Fibroblast of pulmonary artery (primary cell): ENCODE data around the gene OOSP3.
"Not testable (repeated sequence)": the region's sequence is repeated elsewhere in the genome, so short reads cannot be mapped to it uniquely, and the experiment has no call there.

Experiments used
- DNase-seq: peaks from one replicate; pipeline ENCODE4 v3.0.0-alpha.2; 2010; ENCODE audit warnings: low read depth
- H3K4me3 ChIP-seq: replicated peaks from 2 replicates; pipeline ENCODE4 v1.5.1; 2011; ENCODE audit warnings: low read depth, mild to moderate bottlenecking, control low read depth, low read length, moderate library complexity
- TF ChIP-seq, protein P1 (sequence below): IDR thresholded peaks from 2 replicates; pipeline ENCODE4 v1.5.1; 2011; ENCODE audit warnings: mild to moderate bottlenecking, control low read depth, low read length, inconsistent platforms; ENCODE audit errors: missing control alignments

Gene OOSP3

DNA sequence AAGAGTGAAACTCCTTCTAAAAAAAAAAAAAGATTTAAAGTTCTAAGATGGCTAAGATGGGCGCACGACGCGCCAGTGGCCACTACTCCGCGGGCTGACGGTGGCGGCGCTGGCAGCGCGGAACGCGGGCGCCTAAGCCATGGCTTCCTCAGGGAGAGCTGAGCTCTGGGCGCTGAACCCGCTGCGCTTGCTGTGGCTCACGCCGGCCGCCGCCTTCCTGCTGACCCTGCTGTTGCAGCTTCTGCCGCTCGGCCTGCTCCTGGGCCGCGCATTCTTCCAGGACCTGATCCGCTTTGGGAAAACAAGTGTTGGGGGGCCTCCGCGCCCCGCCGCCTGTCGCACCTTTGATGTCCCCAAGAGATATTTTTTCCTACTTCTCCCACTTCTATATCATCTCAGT is 19.5 kb downstream of the OOSP3 start:
- TF ChIP-seq, protein P1, sequence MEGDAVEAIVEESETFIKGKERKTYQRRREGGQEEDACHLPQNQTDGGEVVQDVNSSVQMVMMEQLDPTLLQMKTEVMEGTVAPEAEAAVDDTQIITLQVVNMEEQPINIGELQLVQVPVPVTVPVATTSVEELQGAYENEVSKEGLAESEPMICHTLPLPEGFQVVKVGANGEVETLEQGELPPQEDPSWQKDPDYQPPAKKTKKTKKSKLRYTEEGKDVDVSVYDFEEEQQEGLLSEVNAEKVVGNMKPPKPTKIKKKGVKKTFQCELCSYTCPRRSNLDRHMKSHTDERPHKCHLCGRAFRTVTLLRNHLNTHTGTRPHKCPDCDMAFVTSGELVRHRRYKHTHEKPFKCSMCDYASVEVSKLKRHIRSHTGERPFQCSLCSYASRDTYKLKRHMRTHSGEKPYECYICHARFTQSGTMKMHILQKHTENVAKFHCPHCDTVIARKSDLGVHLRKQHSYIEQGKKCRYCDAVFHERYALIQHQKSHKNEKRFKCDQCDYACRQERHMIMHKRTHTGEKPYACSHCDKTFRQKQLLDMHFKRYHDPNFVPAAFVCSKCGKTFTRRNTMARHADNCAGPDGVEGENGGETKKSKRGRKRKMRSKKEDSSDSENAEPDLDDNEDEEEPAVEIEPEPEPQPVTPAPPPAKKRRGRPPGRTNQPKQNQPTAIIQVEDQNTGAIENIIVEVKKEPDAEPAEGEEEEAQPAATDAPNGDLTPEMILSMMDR: no peak
- H3K4me3 ChIP-seq: no peak overlapping the region
- no peak for DNase-seq

DNA sequence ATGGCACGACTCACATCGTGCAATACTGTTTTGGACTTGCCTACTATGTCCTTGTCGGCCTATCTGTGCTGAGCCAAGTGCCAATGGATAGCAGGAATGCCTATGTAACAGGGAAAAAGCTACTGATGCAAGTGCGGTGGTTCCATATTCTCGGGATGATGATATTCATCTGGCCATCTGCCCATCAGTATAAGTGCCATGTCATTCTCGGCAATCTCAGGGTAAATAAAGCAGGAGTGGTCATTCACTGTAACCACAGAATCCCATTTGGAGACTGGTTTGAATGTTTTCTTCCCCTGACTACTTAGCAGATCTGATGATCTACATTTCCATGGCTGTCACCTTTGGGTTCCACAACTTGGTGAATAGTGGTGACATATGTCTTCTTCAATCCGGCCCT is 20.1 kb downstream of the OOSP3 start:
- no peak overlapping the region for H3K4me3 ChIP-seq
- TF ChIP-seq, protein P1: no peak
- no peak for DNase-seq

DNA sequence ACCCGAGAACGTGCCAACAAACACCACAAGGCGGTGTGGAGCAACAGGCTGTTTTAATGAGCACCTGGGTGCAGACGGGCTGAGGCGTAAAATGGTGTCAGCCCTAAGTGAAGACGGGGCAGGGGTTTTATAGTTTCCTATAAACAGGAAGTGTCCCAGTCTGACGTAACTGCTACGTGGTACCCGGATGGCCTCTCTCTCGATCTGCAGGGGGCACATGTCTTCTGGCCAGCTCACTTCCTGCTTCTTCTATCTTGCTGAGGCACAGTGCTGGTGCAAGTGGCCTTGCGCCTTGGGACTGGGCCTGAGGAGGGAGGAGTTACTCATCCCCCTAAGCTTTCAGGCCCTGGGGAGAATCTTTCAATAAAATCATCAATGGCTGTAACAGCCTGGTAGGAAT is 20.9 kb downstream of the OOSP3 start:
- TF ChIP-seq, protein P1: no peak
- DNase-seq: peak; percentile 26
- no peak overlapping the region for H3K4me3 ChIP-seq

DNA sequence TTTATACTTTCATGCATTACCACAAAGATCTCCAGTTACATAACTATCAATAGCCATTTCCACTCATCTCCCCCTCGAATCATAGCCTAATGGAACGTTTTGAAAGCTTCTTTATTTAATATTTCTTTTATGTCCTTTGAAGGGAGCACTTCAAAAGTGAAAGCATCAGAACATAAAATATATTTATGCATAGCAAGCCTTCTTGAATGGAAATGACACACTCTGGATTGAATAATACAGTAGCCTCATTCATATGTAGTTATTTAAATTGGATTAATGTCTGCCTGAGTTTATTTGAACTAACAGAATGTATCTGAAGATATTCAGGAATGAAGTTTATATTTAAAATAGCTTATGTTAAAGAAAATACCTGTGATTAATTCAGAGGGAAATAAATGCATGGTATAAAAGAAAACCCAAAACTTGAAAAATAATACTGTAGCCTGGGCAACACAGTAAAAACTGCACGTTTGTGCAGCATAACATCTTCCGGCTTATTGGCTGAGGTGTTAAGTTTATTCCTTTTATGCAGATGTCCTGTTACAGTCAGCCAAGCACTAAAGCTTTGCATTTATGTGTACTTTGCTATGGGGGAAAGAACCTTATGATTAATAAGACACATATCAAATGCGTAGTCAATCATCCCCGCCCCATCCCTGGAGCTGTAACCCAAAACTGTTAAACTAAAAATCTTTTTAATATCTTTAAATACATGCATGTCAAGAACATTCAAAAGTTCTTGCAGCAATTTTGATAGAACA is 22.0 kb downstream of the OOSP3 start:
- no peak overlapping the region for H3K4me3 ChIP-seq
- TF ChIP-seq, protein P1: no peak
- DNase-seq: no peak

DNA sequence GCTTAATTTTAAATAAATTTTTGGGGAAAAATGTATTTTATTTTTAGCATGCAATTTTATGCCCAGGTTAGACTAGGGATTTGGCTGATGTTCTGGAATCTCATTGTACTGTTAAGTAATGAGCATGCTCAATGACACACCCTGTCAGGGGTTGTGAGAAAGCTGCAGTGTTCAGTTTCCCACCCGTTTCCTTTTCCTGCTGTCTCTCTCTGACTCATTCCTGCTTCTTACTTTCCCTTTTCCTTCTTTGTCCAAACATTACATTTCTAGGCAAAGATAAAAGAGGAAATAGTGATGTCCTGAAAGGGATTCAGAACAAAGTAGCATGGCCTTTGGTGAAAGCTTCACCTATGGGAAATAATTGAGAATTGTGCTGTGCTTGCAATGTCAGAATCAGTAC is 22.7 kb downstream of the OOSP3 start:
- TF ChIP-seq, protein P1: no peak
- peak overlapping the region; percentile 5 for H3K4me3 ChIP-seq
- peak; percentile 91 for DNase-seq

DNA sequence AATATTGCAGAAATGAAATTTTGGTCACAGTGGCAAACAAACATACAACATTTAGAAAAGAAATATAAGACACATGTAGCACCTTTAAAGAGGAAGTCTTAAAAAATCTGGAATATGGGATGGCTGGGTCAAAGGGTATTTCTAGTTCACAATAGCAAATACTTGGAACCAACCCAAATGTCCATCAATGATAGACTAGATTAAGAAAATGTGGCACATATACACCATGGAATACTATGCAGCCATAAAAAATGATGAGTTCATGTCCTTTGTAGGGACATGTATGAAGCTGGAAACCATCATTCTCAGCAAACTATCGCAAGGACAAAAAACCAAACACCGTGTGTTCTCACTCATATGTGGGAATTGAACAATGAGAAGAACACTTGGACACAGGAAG is 25.0 kb downstream of the OOSP3 start:
- H3K4me3 ChIP-seq, DNase-seq: not testable (repeated sequence)

DNA sequence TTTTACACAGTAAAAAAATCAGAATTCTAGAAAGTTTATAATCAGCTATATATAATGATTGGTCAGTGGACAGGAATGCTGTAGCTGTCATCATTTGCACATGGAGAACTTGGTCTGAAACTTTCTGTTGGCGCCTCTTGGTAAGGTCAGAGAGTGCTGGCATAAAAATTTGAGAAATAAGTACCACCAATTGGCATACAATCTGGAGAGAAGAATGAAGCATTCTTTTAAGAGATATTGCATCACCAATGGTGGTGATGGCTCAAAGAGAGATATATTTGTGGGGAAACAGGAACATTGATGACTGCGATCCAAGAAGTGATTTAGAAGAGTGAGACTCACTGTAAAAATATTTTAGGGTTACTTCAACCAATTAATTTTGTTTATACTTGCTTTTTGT is 39.9 kb downstream of the OOSP3 start:
- TF ChIP-seq, protein P1: no peak
- H3K4me3 ChIP-seq: no peak overlapping the region
- DNase-seq: peak; percentile 62
